DOHH2 (cell line): ENCODE results near the gene MYBPC2.
A peak's percentile ranks its signal among the peaks of the same experiment; 100 is the strongest.

Experiments
- H3F3A ChIP-seq: fragments of 200-600 bp; sonication (generic), shearing (Covaris generic); 2 replicates; pipeline ENCODE4 v1.6.0; 2016; ENCODE audit warnings: antibody characterized with exemption, mild to moderate bottlenecking; ENCODE audit not compliant: control insufficient read depth, insufficient read depth
- H3K27ac ChIP-seq: fragments of 200-600 bp; sonication (generic); 2 replicates; pipeline ENCODE4 v1.5.1; 2014; ENCODE audit warnings: low read depth, mild to moderate bottlenecking, low read length, moderate library complexity
- H3K27me3 ChIP-seq: fragments of 200-600 bp; sonication (generic); 2 replicates; pipeline ENCODE4 v1.6.1; 2014; ENCODE audit warnings: mild to moderate bottlenecking, low read length, mixed read lengths; ENCODE audit not compliant: control insufficient read depth
- H3K36me3 ChIP-seq: fragments of 200-600 bp; sonication (generic); 2 replicates; pipeline ENCODE4 v1.6.1; 2014; ENCODE audit warnings: mild to moderate bottlenecking, low read length, moderate library complexity, mixed read lengths; ENCODE audit not compliant: control insufficient read depth
- H3K4me1 ChIP-seq: fragments of 200-600 bp; sonication (generic); 2 replicates; pipeline ENCODE4 v1.6.1; 2014; ENCODE audit warnings: mild to moderate bottlenecking, low read length, mixed read lengths; ENCODE audit not compliant: control insufficient read depth
- H3K4me2 ChIP-seq: fragments of 200-600 bp; sonication (generic); 2 replicates; pipeline ENCODE4 v1.6.0; 2014; ENCODE audit warnings: mild to moderate bottlenecking, low read length, moderate library complexity
- H3K4me3 ChIP-seq: fragments of 200-600 bp; sonication (generic); 2 replicates; pipeline ENCODE4 v1.5.1; 2014; ENCODE audit warnings: mild to moderate bottlenecking, low read length, mixed read lengths
- H3K79me2 ChIP-seq: fragments of 200-600 bp; sonication (generic); 2 replicates; pipeline ENCODE4 v1.6.1; 2014; ENCODE audit warnings: mild to moderate bottlenecking, low read length, mixed read lengths; ENCODE audit not compliant: control insufficient read depth
- H3K9me2 ChIP-seq: fragments of 200-600 bp; sonication (generic); replicated peaks from 2 replicates; pipeline ENCODE4 v1.6.1; 2014; ENCODE audit warnings: mild to moderate bottlenecking, low read length, mixed read lengths; ENCODE audit not compliant: control insufficient read depth
- H3K9me3 ChIP-seq: fragments of 200-600 bp; sonication (generic); 2 replicates; pipeline ENCODE4 v1.6.1; 2014; ENCODE audit warnings: antibody characterized with exemption, low read length, mixed read lengths; ENCODE audit not compliant: control insufficient read depth, insufficient read depth
- H4K20me1 ChIP-seq: fragments of 200-600 bp; sonication (generic); 2 replicates; pipeline ENCODE4 v1.6.0; 2014; ENCODE audit warnings: low read depth, mild to moderate bottlenecking, antibody characterized with exemption, low read length, moderate library complexity; ENCODE audit not compliant: control insufficient read depth, insufficient read depth
- CTCF ChIP-seq: fragments of 200-600 bp; sonication (generic); IDR thresholded peaks from one replicate; pipeline ENCODE4 v1.5.1; 2014; ENCODE audit warnings: antibody characterized with exemption, mild to moderate bottlenecking, low read depth, low read length; ENCODE audit not compliant: poor library complexity, severe bottlenecking
- EZH2phosphoT487 ChIP-seq: fragments of 200-600 bp; sonication (generic); IDR thresholded peaks from 2 replicates; pipeline ENCODE4 v1.6.1; 2017; ENCODE audit warnings: borderline replicate concordance, mild to moderate bottlenecking, antibody characterized with exemption, low read length, moderate library complexity, mixed read lengths

MYBPC2 gene

GRCh38 chr19:50432221-50433028 lies at the start of gene MYBPC2:
Gene MYBPC2 (plus strand): TSS chr19:50432892. CDS start chr19:50432954, 62 bp downstream.
- H3K9me3 ChIP-seq, result no peaks in the 10 kb centered on the region
- H3F3A ChIP-seq, result peaks cover 55% of the 10 kb centered on the region
- peaks cover 12% of the 10 kb centered on the region for H3K79me2 ChIP-seq
- H3K36me3 ChIP-seq, result peaks cover 43% of the 10 kb centered on the region
- H3K27ac ChIP-seq, result peak within 1 kb of the TSS; percentile 96
- H3K27me3 ChIP-seq, result no peaks in the 10 kb centered on the region
- H4K20me1 ChIP-seq, result no peaks in the 10 kb centered on the region
- no peaks in the 10 kb centered on the region for H3K9me2 ChIP-seq
- H3K4me2 ChIP-seq, result peak within 1 kb of the TSS; percentile 84
- H3K4me1 ChIP-seq, result peaks cover 82% of the 10 kb centered on the region
- H3K4me3 ChIP-seq, result peak within 1 kb of the TSS; percentile 80
- TF ChIP-seq CTCF, result no peak
- no peak for TF ChIP-seq EZH2phosphoT487

- peak overlapping the region; percentile 82 for H3K4me2 ChIP-seq
- H3K79me2 ChIP-seq, result peaks cover 41% of the 10 kb centered on the region
- H3K9me2 ChIP-seq, result no peaks in the 10 kb centered on the region
- H3F3A ChIP-seq, result no peaks in the 10 kb centered on the region
- H3K36me3 ChIP-seq, result peaks cover 81% of the 10 kb centered on the region
- peak overlapping the region; percentile 91 for H3K4me3 ChIP-seq
- H3K4me1 ChIP-seq, result peaks cover 27% of the 10 kb centered on the region
- H3K27ac ChIP-seq, result peak overlapping the region; percentile 18; the same call in 1 of the 2 replicates
- H3K9me3 ChIP-seq, result no peaks in the 10 kb centered on the region
- TF ChIP-seq EZH2phosphoT487 (no peak), CTCF (no peak)
- H3K27me3 ChIP-seq, result no peaks in the 10 kb centered on the region
- H4K20me1 ChIP-seq, result peaks cover 17% of the 10 kb centered on the region; the same call in 1 of the 2 replicates
Measured at GRCh38 chr19:50383001-50383851, 49.5 kb upstream of the MYBPC2 start.

GRCh38 chr19:50383852-50384684 lies 48.6 kb upstream of the MYBPC2 start, which contains the start of gene POLD1:
Gene POLD1 (plus strand): TSS chr19:50384347. CDS start chr19:50398852, 14,505 bp downstream.
- Histone ChIP-seq H3K27ac (peak within 1 kb of the TSS; percentile 58), H3K27me3 (no peaks in the 10 kb centered on the region), H3K9me2 (no peaks in the 10 kb centered on the region), H3F3A (no peaks in the 10 kb centered on the region), H3K4me1 (peaks cover 27% of the 10 kb centered on the region), H3K79me2 (peaks cover 49% of the 10 kb centered on the region), H3K4me3 (peak within 1 kb of the TSS; percentile 91), H3K4me2 (peak within 1 kb of the TSS; percentile 97), H3K36me3 (peaks cover 81% of the 10 kb centered on the region), H3K9me3 (no peaks in the 10 kb centered on the region), H4K20me1 (peaks cover 17% of the 10 kb centered on the region; the same call in 1 of the 2 replicates)
- no peak for TF ChIP-seq EZH2phosphoT487
- no peak for TF ChIP-seq CTCF
